Type B pancreatic cell (in vitro differentiated cells): ENCODE measurements around the gene KIF1B. TPM values are rescaled to one million over a fixed set of nuclear protein-coding genes. Genes with fewer than 3 reads are reported as not detected.

Experiments
- DNase-seq: peaks from one replicate; pipeline ENCODE4 v3.0.0; 2021; ENCODE audit warnings: mixed read lengths; ENCODE audit not compliant: unreplicated experiment; ENCODE audit errors: extremely low spot score
- H3K27ac Mint-ChIP-seq: 2 replicates; pipeline ENCODE4 v1.8.0; 2021; ENCODE audit warnings: mild to moderate bottlenecking, mixed read lengths
- H3K27me3 Mint-ChIP-seq: 2 replicates; pipeline ENCODE4 v1.8.0; 2021; ENCODE audit warnings: mixed read lengths
- H3K36me3 Mint-ChIP-seq: 2 replicates; pipeline ENCODE4 v1.8.0; 2021; ENCODE audit warnings: mixed read lengths
- H3K4me1 Mint-ChIP-seq: one replicate; pipeline ENCODE4 v1.8.0; 2021; ENCODE audit warnings: mixed read lengths; ENCODE audit not compliant: unreplicated experiment
- H3K4me3 Mint-ChIP-seq: 2 replicates; pipeline ENCODE4 v1.8.0; 2021; ENCODE audit warnings: mild to moderate bottlenecking, mixed read lengths
- H3K9me3 Mint-ChIP-seq: 2 replicates; pipeline ENCODE4 v1.8.0; 2021; ENCODE audit warnings: mixed read lengths
- CTCF ChIP-seq: fragments of 200-600 bp; sonication (generic); conservative IDR thresholded peaks from 2 replicates; pipeline ENCODE4 v1.5.0; 2021; ENCODE audit warnings: antibody characterized with exemption, mild to moderate bottlenecking
- total RNA-seq: library from RNA; stranded (reverse); gene quantifications from 2 replicates; pipeline ENCODE4 v1.2.1, GENCODE V29; 2021; ENCODE audit warnings: low replicate concordance

The KIF1B gene
- total RNA-seq, 1 donor from 2014 or later = 64.3 TPM

GRCh38 chr1:10288029-10288615 lies 77.8 kb downstream of the KIF1B start:
- H3K36me3 Mint-ChIP-seq = peaks cover 30% of the 10 kb centered on the region
- no peaks in the 10 kb centered on the region for H3K9me3 Mint-ChIP-seq
- no peak overlapping the region for H3K4me3 Mint-ChIP-seq
- no peaks in the 10 kb centered on the region for H3K4me1 Mint-ChIP-seq
- DNase-seq = no peak
- TF ChIP-seq CTCF = no peak
- no peak overlapping the region for H3K27ac Mint-ChIP-seq
- no peaks in the 10 kb centered on the region for H3K27me3 Mint-ChIP-seq

DNA sequence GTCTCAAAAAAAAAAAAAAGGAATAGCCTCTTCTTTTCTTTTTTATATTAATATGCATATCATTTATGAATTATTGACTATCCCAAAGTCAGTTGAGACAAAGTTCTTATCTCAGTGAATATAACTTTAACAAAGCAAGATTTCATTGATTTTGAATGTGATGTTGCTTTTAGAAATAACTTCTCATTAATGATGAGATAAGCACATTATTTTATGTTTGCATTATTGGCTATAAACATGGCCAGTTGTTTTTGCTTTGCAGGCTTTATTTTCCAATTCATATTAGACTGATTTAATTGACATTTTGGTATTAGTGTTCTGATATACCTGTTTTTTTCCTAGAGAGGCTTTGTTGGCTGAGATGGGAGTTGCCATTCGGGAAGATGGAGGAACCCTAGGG lies 81.3 kb downstream of the KIF1B start:
- Mint-ChIP-seq H3K4me3 (no peak overlapping the region), H3K27ac (no peak overlapping the region), H3K9me3 (no peaks in the 10 kb centered on the region), H3K36me3 (peaks cover 37% of the 10 kb centered on the region), H3K27me3 (no peaks in the 10 kb centered on the region), H3K4me1 (no peaks in the 10 kb centered on the region)
- no peak for TF ChIP-seq CTCF
- no peak for DNase-seq

GRCh38 chr1:10292188-10292587 lies 81.8 kb downstream of the KIF1B start:
- H3K27ac Mint-ChIP-seq = no peak overlapping the region
- no peak for TF ChIP-seq CTCF

GRCh38 chr1:10295481-10296085 lies 85.2 kb downstream of the KIF1B start:
- no peak for TF ChIP-seq CTCF
- no peak overlapping the region for H3K27ac Mint-ChIP-seq
- H3K9me3 Mint-ChIP-seq = no peaks in the 10 kb centered on the region

More at GRCh38 chr1:10292188-10292587, 81.8 kb downstream of the KIF1B start:
- Mint-ChIP-seq H3K4me3 (no peak overlapping the region), H3K36me3 (peaks cover 37% of the 10 kb centered on the region), H3K9me3 (no peaks in the 10 kb centered on the region), H3K4me1 (no peaks in the 10 kb centered on the region), H3K27me3 (no peaks in the 10 kb centered on the region)
- no peak for DNase-seq

GRCh38 chr1:10299151-10299550 lies 88.8 kb downstream of the KIF1B start:
- H3K4me3 Mint-ChIP-seq = no peak overlapping the region
- TF ChIP-seq CTCF = no peak
- no peak for DNase-seq
- no peaks in the 10 kb centered on the region for H3K9me3 Mint-ChIP-seq
- H3K36me3 Mint-ChIP-seq = peaks cover 30% of the 10 kb centered on the region
- H3K27ac Mint-ChIP-seq = no peak overlapping the region
- H3K27me3 Mint-ChIP-seq = no peaks in the 10 kb centered on the region
- no peaks in the 10 kb centered on the region for H3K4me1 Mint-ChIP-seq

More at GRCh38 chr1:10295481-10296085, 85.2 kb downstream of the KIF1B start:
- H3K36me3 Mint-ChIP-seq = peaks cover 31% of the 10 kb centered on the region
- H3K27me3 Mint-ChIP-seq = no peaks in the 10 kb centered on the region
- no peak overlapping the region for H3K4me3 Mint-ChIP-seq
- H3K4me1 Mint-ChIP-seq = no peaks in the 10 kb centered on the region
- DNase-seq = no peak
